ENCODE data around the gene PLEKHM3. TPM values are rescaled to one million over a fixed set of nuclear protein-coding genes. Genes with fewer than 3 reads are reported as not detected.

Gene PLEKHM3
- total RNA-seq, 3 donors from 2014 or later (not counting 1 experiment from before 2014, with no cell fraction given) = 21.7 to 27.7 (median 26.3) TPM

- intact Hi-C loops (cut with micrococcal nuclease) = no loop called here
- Mint-ChIP-seq H3K27me3 (ENCODE audit: low read depth in 2 of 2) (peaks cover 4 to 13% of the 10 kb centered on the region in 2 donors), H3K4me1 (no peaks in the 10 kb centered on the region), H3K27ac (no peak overlapping the region), H3K4me3 (no peak overlapping the region), H3K9me3 (no peaks in the 10 kb centered on the region), H3K36me3 (no peaks in the 10 kb centered on the region)
- 55% methylated on average over 3 of the region's 3 CpGs for WGBS (ENCODE audit: insufficient coverage)
- TF ChIP-seq CTCF (IDR thresholded peaks at IDR 0.05) = no peak
- DNase-seq = no peak
- H3K36me3 ChIP-seq (ENCODE audit: control insufficient read depth, insufficient read depth, low read length) = no peaks in the 10 kb centered on the region
- no peak for ATAC-seq
- H3K4me3 ChIP-seq (ENCODE audit: low read length) = no peak overlapping the region
- H3K27ac ChIP-seq (ENCODE audit: low read length) = no peak overlapping the region
- H3K4me1 ChIP-seq (ENCODE audit: control insufficient read depth, insufficient read depth, low read length) = no peaks in the 10 kb centered on the region
- H3K27me3 ChIP-seq (ENCODE audit: control insufficient read depth, insufficient read depth, low read length) = no peaks in the 10 kb centered on the region
- H3K9me3 ChIP-seq (ENCODE audit: control insufficient read depth, insufficient read depth, low read length) = no peaks in the 10 kb centered on the region
Observed at GRCh38 chr2:208042041-208042440, 16.7 kb upstream of the PLEKHM3 start.

DNA sequence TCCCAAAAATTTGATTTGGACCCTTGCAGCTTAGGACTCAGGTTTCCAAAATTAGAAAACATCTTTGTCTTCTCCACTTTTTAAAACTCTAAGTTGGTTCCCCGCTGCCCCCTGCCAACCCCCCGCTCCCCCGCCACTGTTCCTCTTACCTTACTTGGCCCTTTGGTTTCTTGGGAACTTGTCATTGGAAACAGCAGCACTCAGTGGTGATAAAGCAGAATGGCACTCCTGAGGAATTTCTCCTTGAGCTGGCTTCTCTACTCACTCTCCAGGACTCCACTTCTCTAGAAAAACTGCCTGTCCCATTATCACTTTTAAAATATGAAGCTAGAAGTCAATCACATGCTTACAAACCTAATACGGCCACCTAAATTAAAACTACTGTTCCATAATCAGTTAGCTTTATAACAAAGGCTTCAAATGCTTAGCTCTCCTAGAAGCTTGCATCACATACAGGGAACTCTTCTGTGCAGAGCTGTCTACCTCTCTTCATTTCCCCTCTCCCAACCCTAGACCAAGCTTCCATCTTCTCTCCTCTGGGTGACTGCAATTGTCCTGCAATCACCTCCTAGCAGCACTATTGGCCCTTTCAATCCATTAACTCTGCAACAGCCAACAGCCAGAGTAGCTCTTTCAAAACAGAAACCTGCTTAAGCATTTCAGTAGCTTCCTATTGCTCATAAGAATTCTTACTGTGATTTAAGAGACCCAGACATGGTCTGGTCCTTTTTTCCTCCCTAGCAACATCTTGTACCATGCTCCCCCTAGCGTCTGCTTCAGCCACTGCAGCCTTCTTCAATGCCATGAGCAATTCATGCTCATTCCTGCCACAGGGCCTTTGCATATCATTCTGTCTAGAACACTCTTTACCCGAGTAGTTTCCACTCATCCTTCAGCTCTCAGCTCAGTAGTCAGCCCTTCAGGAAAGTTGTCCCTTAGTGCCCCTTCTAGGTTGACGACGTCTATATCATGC lies 15.2 kb upstream of the PLEKHM3 start:
- Histone ChIP-seq H3K27ac (ENCODE audit: low read length) (no peak overlapping the region), H3K36me3 (ENCODE audit: control insufficient read depth, insufficient read depth, low read length) (no peaks in the 10 kb centered on the region), H3K9me3 (ENCODE audit: control insufficient read depth, insufficient read depth, low read length) (no peaks in the 10 kb centered on the region), H3K4me1 (ENCODE audit: control insufficient read depth, insufficient read depth, low read length) (no peaks in the 10 kb centered on the region), H3K4me3 (ENCODE audit: low read length) (no peak overlapping the region), H3K27me3 (ENCODE audit: control insufficient read depth, insufficient read depth, low read length) (no peaks in the 10 kb centered on the region)
- TF ChIP-seq CTCF (IDR thresholded peaks at IDR 0.05) = peak; percentile 71
- H3K27ac Mint-ChIP-seq = no peak overlapping the region
- DNase-seq (peak; percentile 46 to 75), ATAC-seq (peak; percentile 79 to 83 (median 81))
- WGBS (ENCODE audit: insufficient coverage) = 52% methylated on average over 8 of the region's 8 CpGs
- no peaks in the 10 kb centered on the region for H3K4me1 Mint-ChIP-seq
- H3K4me3 Mint-ChIP-seq = no peak overlapping the region
- intact Hi-C loops (cut with micrococcal nuclease) = loop anchor here (1.0 to 2.0 kb wide), 2 partner anchors 294 to 414 kb away; no protein-coding TSS in a partner anchor
- no peaks in the 10 kb centered on the region for H3K36me3 Mint-ChIP-seq
- H3K9me3 Mint-ChIP-seq = no peaks in the 10 kb centered on the region
- peaks cover 0 to 13% of the 10 kb centered on the region in 2 donors for H3K27me3 Mint-ChIP-seq (ENCODE audit: low read depth in 2 of 2)

GRCh38 chr2:208039376-208040110 lies 14.2 kb upstream of the PLEKHM3 start:
- H3K4me3 ChIP-seq (ENCODE audit: low read length) = no peak overlapping the region
- WGBS (ENCODE audit: insufficient coverage) = 83% methylated on average over 12 of the region's 12 CpGs
- TF ChIP-seq CTCF (IDR thresholded peaks at IDR 0.05) = no peak
- no peak for ATAC-seq
- Mint-ChIP-seq H3K36me3 (no peaks in the 10 kb centered on the region), H3K27ac (no peak overlapping the region), H3K9me3 (no peaks in the 10 kb centered on the region), H3K27me3 (ENCODE audit: low read depth in 2 of 2) (peaks cover 0 to 13% of the 10 kb centered on the region in 2 donors), H3K4me3 (no peak overlapping the region), H3K4me1 (no peaks in the 10 kb centered on the region)
- no peaks in the 10 kb centered on the region for H3K4me1 ChIP-seq (ENCODE audit: control insufficient read depth, insufficient read depth, low read length)
- no peaks in the 10 kb centered on the region for H3K27me3 ChIP-seq (ENCODE audit: control insufficient read depth, insufficient read depth, low read length)
- no peaks in the 10 kb centered on the region for H3K36me3 ChIP-seq (ENCODE audit: control insufficient read depth, insufficient read depth, low read length)
- intact Hi-C loops (cut with micrococcal nuclease) = loop anchor here (1.0 to 2.0 kb wide), 2 partner anchors 293 to 413 kb away; no protein-coding TSS in a partner anchor
- DNase-seq = no peak
- no peak overlapping the region for H3K27ac ChIP-seq (ENCODE audit: low read length)
- H3K9me3 ChIP-seq (ENCODE audit: control insufficient read depth, insufficient read depth, low read length) = no peaks in the 10 kb centered on the region

All from natural killer cell (primary cell).